ENCODE data around the gene INPP5E.

DNA sequence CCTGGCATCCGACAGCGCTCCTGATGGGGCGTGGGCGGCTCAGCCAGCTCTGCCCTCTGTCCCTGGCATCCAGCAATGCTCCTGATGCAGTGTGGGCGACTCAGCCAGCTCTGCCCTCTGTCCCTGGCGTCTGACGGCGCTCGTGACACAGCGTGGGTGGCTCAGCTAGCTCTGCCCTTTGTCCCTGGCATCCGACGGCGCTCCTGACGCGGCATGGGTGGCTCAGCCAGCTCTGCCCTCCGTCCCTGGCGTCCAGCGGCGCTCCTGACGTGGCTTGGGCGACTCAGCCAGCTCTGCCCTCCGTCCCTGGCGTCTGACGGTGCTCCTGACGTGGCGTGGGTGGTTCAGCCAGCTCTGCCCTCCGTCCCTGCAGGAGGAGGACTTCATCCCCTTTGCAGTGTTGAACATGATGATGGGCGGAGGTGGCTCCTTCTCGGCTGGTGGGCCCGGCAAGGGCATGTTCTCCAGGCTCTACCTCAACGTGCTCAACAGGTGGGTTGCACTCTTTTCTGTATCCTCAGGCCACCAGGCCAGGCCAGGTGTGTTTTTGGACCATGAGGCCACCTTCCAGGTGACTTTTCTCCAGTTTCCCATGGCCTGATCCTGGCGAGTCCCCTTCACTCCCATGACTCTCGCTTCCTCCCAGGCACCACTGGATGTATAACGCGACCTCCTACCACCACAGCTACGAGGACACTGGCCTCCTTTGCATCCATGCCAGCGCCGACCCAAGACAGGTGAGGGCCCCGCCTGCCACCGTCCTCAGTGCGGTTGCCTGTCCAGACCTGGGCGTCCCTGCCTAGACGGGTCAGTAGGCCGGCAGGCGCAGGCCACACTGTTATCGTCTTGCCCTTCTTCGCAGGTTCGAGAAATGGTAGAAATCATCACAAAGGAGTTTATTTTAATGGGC, 21.2 kb downstream of the INPP5E start:
- no peak for TF ChIP-seq CTCF (conservative IDR thresholded peaks at IDR 0.05 in 1 of 2, IDR thresholded peaks at IDR 0.05 in 1 of 2; ENCODE audit: low read depth in 1 of 2, low read length in 2 of 2)
- TF ChIP-seq EZH2 (IDR thresholded peaks at IDR 0.05; ENCODE audit: low read length, missing control alignments): no peak
